T follicular helper cell (primary cell): ENCODE data around the gene NDUFAF8.

Experiments
- DNase-seq: peaks from one replicate; pipeline ENCODE4 v3.0.0-alpha.2; 2020; ENCODE audit warnings: low read depth

The NDUFAF8 gene

DNA sequence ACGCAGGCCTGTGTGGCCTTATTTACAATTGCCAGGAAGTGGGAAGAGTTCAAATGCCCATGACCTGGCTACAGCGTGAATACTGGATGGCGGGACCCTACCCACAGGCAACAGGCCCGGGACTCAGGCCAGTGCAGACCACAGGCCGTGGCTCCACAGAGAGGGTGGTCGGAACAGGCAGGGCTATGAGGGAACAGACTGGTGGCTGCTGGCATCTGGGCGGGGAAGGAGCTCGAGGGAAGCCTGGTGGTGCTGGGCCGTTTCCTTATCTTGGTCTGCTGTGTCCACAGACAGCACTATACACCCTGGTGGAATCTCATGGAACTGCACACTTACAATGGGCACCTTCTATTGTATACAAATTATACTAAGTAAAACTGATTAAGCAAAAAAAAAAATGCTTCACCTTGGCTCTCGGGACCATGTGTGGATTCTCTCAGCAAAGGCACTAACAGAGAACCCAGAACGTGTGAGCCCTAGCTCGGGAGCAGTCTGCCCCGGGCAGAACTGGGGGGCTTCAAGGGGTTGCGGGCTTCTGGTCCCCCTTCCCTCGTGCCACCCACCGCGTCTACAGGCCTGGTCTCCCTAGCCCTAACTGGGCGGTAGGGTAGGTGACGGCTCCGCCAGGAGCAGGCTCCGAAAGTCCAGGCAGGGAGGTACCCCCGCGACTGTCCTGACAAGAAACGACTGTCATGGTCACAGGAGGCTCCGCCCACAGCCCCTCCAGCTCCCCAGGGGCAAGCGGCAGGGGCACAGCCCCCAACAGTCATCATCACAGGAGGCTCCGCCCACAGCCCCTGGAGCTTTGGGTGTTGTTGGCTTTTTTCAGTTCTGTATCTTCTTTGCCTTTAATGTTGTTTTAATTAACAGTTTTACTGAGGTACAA, 38.2 kb upstream of the NDUFAF8 start:
- DNase-seq: no peak

DNA sequence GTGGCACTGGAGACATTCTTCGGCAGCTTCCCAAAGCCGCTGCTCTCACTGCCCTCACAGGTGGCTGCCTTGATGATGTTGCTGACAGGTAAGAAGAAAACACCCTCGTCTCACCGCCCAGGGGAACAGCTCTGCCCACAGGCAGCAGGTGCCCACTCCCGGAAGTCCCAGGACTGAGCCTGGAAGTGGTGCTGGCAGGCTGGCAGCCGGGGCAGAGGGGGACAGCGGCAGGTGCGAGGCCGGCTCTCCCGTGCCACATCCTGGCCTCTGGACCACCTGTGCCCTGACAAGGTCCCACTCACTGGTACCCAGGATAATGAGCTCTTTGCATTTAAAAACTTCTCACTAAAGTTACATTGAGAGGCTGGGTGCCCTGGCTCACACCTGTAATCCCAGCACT, 36.8 kb upstream of the NDUFAF8 start:
- DNase-seq: no peak

DNA sequence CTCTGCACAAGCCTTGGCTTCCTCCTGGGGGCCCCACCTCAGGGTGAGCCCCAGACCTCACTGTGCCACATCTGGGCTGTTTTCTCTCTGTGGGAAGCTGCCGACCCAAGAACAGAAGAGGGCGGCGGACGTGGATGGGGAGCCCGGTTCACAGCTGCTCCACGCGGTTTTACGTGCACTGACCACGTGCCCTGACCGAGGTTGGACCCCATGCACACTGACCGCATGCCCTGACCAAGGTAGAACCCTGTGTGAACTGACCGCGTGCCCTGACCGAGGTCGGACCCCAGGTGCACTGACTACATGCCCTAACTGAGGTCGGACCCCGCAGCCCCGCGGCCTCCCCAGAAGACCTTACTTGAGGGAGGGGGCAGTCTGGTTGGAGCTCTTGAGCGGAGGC, 36.0 kb upstream of the NDUFAF8 start:
- no peak for DNase-seq

DNA sequence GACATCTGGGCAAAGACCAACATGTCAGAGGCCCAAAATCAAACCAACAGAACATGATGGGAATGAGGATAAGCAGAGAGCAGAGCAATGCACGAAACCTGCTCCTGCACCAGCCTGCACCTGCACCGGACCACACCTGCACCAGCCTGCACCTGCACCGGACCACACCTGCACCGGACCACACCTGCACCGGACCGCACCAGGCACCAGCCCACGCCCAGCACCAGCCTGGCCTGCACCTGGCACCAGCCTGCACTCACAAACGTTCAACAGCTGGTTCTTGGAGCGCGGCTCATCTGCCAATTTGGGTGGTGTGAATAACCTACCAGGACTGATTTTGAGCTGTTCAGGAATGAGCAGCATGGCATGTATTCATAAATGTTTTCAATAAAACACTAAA, 34.5 kb upstream of the NDUFAF8 start:
- DNase-seq: no peak

DNA sequence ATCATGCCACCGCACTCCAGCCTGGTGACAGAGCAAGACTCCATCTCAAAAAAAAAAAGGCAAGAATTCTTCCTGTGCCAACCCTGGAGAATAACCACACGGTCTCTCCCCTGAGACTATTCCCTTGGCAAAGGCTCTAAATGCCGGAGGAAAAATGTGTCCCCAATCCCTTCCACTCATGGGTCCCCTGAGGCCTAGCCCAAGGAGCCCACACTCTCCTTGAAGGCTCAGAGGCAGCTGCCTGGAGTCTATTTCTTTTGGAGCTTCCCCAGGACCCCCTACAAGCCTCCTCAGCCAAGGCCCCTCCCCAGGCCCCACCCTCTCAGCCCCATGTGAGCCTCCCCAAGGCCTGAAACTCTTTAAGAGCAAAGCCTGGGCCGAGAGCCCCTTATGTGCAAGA, 33.0 kb upstream of the NDUFAF8 start:
- no peak for DNase-seq

DNA sequence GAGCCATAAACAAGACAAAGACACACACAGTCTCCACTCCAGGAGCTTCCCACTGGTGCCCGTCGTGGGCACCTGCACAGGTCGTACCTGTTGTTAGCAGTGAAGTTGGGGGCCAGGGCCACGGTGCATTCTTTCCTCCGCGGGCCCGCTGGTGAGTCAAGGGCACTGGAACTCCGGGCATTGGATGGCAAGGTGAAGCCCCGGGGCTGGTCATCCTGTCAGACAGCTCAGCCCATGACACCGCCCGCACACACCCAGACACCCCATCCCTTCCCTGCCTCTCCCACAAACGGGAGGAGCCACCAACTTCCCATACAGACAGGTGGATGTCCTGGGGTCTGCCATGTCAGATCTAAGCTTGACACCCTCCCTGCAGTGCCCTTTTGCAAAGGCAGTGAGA, 32.5 kb upstream of the NDUFAF8 start:
- no peak for DNase-seq

DNA sequence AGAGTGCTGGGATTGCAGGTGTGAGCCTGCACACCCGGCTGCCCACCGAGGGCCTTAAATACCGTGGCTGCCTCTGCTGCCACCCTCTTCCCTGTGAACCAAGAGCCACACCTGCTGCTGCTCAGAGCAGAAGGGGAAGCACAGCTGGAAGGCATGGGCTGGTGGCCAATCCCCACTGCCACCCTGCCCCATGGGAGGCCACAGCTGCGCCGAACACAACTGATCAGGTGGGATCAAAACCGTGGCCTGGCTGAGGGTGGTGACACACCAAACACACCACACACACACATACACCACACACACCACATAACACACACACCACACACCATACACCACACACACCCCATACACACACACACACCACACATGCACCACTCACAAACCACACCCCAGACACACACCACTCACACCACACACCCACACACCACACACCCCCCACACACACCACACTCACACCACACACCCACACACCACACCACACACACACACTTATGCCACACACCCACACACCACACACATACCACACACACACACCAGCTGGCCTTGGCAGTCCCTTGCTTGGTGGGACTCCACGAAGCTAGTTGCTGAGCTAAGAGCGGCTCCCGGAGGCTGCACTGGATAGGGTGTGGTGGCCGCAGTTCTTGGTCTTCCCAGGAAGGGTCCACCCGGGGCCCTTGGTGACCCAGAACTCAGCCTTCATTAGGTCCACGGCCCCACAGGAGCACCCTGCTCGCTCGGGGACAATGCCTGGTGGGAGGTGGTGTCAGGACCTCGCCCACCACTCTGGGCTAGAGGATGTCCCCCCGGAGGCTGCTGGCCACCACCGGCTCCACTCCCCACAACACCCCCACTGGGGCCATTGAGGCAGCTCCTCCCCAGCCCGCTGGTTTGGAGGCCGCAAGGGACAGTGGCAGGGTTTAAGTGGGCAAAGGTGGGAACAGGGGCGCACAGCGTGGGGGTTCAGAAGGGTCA, 31.2 kb upstream of the NDUFAF8 start:
- no peak for DNase-seq

DNA sequence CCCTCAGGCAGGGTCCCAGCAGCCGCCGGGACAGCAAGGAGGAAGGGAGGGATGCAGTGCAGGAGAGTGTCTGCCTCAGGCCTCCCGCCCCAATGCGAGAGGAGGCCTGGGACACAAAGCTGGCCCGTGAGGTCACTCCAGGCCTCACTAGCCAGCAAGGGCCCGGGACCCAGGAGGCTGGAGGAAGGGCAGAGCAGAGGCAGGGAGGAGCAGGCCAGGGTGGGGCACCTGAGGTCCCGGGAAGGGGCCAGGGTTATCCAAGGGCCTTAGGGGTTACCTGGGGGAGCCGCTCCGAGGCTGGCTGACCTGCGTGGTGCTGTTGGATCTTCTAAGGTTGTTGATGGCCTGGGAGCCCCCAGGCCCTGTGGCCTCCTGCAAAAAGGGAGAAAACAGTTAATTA, 30.5 kb upstream of the NDUFAF8 start:
- DNase-seq: no peak

DNA sequence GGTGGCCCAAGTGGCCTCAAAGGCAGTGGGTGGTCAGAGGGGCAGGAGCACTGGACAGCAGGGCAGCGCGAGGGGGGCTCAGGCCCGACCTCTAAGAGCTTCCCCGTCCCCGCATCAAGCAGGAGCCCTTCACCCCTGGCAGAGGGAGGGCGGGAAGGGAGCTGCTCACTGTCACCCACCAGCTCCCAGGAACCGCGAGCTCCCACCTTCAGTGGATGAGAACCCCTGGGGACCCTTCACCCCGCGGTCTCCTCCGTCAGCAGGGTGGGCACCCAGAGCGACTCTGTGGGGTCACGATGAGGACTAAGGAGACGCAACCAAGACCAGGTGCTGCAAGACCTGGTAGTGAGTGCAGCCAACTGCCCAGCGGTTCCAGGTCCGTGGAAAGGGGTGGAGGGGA, 30.0 kb upstream of the NDUFAF8 start:
- no peak for DNase-seq

DNA sequence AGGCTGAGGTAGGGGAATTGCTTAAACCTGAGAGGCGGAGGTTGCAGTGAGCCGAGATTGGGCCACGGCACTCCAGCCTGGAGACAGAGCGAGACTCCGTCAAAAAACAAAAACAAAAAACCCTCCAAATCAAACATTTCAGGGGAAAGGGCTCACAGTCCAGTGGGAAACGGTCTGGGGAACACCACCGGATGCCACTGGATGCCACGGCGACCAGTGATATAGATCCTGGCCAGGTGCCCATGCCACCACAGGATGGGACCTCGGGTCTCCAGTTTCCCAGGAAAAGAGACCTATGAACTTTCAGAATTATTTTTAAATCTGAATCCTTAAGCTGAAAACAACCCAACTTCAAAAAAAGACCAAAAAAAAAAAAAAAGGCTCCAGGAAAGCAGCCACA, 28.7 kb upstream of the NDUFAF8 start:
- DNase-seq: no peak

DNA sequence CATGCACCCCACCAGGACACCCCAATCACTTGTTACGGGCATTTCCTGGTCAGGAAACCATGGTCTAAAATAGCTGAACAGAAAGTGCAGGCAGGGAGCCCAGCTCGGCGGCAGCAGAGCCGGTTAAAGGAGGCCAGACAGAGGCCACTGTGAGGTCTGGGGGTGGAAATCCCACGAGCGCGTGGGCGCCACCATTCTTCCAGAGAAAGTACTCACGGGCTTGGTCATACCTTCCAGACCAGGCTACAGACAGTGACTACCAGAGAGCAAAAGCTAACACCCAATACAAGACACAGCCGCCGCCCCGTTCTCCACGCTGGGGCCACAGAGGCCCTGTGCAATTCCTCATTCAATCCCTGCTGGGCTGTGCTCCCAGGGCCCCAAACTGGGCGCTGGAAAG, 28.2 kb upstream of the NDUFAF8 start:
- no peak for DNase-seq

DNA sequence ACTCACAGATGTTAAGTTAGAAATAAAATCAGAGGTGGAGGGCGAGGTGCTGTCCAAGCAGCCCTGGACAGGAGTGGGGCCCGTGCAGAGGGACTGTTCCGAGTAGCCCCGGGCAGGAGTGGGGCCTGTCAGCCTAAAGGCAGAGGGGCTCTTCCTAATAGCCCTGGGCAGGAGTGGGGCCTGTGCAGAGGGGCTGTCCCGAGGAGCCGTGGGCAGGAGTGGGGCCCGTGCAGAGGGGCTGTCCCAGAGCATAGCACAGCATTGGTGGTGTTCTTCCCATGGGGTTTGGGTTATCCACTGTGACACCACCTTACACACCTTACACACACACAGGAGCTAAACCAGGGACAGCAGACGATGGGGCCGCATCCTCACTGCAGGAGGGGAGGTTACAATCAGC, 26.8 kb upstream of the NDUFAF8 start:
- DNase-seq: no peak

DNA sequence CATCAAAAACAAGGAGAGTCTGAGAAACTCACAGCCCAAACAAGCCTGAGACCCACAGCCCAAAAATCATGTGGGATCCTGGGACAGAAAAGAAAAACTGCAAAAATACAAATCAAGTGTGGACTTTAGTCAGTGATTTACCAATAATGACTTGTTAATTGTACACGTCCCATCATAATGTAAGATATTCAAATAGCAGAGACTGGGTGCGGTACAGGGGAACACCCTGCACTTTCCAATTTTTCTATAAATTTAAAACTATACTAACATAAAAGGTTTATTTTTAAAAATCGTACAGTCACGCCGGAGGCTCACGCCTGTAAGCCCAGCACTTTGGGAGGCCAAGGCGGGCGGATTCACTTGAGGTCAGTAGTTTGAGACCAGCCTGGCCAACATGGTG, 25.1 kb upstream of the NDUFAF8 start:
- no peak for DNase-seq

DNA sequence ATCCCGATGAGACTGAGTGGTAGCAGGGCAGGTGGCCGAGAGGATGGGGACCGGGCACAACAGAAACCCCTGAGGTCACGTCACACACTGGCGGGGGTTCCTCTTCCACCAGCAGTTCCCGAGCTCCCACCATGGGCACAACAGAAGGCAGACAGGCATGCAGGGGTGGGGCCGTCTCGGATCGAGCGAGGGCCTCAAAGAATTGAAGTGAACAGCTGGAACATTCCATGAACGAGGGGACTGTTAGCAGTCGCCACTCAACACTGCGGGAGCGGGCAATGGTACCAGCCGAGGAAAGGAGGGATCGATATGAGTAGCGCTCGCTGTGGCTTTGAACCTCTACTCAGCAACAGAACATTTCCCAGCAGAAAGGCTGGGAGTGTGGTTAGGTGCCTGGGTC, 21.6 kb upstream of the NDUFAF8 start:
- no peak for DNase-seq

DNA sequence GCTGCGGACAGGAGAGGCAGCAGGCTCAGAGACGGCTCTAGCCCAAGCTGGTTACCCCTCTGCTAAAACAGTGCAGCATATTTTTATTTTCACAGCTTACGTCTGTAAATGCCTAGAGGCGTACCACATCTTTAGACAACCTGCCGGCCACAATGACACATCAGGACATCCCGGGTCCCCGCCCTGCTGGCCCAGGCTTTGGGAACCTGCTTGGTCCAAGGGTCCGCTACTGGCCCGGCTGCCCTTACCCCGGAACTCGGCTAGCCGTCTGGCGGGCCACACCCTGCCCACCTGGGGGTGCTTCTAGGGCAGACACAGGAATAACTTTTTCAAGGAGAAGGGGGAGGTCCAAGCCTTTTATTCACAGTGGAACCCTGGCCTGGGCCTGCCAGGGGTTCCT, 20.7 kb upstream of the NDUFAF8 start:
- DNase-seq: no peak

DNA sequence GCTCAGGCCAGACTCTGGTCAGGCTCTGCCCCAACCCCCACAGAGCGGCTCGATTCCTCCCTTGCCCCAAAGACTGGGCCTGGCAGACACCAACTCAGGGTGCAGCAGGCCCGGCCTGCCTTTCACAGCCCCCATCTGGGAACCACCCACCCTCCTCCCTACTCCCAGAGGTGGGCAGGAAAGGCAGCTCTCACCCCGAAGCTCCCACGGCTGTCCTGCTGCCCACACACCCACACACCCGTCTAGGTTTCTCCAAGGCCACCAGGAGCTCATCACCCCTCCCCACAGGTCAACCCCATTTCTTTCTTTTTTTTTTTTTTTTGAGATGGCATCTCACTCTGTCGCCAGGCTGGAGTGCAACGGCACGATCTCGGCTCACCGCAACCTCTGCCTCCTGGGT, 20.1 kb upstream of the NDUFAF8 start:
- no peak for DNase-seq

DNA sequence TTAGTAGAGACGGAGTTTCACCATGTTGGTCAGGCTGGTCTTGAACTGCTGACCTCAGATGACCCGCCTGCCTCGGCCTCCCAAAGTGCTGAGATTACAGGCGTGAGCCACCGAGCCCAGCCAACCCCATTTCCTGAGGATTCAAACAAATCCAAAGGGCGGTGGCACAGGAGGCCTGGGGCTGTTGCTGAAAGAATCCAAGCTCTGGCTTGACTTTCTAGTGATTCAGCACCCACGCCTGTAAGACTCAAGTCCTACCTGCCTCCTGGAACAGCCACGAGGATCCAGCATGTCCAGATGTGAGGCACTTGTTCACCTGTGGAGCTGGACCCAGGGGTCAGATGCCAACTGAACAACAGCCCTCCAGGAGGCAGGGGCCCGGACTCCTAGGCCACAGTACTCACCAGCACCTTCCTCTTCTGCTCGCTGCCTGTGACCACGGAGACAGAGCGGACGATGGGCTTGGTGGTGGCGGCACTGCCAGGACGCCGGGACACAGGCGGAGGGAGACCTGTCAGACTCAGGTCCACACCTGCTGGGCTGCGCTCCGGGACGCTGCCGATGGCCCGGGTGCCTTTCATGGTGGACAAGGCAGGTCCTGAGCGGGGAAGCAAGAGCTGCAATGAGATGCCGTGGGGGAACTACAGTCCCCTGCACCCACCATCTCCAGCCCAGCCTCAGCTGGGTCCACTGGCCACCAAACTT, 19.5 kb upstream of the NDUFAF8 start:
- DNase-seq: no peak

DNA sequence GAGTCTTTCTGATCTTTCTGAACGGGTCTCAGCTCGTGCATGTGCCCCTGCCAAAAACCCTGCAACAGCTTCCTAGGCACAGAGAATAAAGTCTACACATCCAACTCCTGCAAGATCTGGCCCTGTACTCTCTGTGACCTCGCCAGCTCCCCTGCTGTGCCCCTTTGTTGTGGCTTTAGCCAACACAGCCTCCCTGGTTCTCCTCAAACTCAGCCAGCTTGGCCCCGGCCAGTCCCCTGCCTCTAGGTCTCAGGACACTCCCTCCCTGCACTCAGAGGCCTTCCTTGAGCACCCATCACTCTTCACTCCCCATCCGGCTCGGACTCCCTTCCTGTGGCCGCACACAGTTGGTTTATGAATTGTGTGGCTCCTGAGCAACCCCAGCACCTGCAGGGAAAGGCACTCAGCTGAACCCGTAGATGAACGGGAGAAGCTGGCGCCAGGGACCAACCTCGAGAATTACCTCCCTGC, 17.7 kb upstream of the NDUFAF8 start:
- DNase-seq: no peak

DNA sequence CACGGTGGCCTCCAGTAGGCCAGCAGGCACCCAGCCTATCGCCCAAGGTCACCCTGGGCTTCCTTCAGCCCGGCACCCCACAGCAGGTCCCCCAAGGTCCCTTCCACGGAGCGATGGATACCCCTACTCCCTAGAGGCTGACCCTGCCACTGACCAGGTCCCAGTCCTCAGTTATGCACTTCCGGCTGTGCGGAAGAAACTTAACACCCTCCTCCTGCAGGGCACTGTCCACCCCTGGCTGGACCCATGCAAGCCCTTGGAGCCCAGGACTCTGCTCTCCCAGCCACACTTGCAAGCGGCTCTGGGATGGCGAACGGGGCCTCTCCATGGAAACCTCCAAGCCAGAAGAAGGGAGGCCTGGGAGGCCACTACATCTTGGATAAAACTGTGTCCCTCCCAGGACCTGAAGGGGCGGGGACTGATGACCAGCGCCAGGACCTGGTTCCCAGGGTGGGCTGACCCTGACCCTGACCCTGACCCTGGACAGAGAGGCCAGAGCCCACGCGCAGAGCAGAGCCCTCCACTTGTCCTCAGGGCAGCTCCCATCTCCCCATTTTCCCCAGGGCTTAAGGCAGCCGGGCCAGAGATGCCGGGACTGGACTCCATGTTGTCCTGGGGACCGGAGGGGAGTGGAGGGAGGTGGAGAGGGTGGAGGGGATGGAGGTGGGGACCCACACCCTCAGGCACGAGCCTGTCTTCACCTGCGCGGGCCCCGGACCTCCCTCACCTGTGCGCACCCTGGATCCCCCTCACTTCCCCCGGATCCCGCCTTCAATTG, 17.1 kb upstream of the NDUFAF8 start:
- DNase-seq: no peak

DNA sequence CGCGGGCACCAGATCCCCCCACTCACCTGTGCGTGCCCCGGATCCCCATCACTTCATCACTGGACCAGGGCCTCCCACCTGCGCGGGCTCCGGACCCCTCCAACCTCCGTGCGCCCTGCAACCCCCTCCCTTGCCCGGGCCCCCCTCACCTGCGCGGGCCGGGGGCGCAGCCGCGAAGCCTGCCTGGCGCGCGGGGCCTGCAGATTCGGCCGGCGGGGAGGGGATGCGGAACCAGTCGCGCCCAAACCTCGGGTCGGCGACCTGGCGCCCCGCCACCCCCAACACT, 16.6 kb upstream of the NDUFAF8 start:
- DNase-seq: no peak

DNA sequence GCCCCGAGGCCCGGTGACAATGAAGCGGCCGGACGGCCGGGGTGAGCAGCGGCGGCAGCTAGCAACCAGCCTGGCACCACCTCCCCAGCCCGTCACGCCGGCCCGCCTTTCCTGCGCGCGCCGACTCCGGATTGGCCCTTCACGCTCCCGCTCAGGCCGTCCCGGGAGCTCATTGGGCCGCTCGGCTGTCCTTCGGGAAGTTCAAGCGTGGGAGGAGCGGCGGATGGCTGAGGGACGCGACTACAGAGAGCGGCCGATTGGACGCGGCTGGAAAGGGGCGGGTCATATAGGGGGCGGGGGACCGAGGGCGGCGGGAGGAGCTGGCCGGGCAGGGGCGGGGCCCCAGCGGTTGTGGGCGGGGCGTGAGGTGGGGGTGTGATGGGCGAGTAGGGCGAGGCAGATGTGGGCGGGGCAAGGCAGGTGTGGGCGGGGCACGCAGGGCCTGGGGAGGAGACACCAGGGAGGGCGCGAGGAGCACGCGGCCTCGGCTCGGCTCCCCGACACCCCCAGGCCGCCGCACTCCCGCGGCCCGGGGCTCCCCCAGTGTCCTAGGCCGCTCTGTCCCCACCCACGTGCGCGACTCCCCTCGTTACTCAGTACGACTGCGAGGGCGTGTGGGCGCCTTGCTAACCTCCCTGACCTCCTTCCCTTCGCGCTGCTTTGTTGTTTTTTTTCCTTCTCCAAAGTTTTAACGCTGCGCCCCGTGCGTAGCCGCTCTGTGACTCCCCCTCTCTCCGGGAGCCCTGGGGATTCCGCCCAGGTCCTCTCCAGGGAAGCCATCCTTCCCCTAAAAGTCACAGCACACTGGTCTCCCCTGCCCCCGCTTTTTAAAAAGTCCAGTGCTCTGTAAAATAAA, 16.0 kb upstream of the NDUFAF8 start, which contains the start of gene CEP131:
Gene CEP131, minus strand, starts transcription at position 60 of the 856 bp plus-strand sequence. CDS start 2,909 bp downstream, outside the sequence.
- peak; percentile 99 for DNase-seq
